ENCODE results near the gene DNAH8.

- TF ChIP-seq EZH2 (IDR thresholded peaks at IDR 0.05; ENCODE audit: borderline replicate concordance, low read length) (no peak), CTCF (conservative IDR thresholded peaks at IDR 0.05 in 1 of 2, IDR thresholded peaks at IDR 0.05 in 1 of 2; ENCODE audit: extremely low read depth in 1 of 2, insufficient read depth in 1 of 2, low read depth in 1 of 2, low read length in 2 of 2) (no peak)
These were observed 26.5 kb upstream of the DNAH8 start for GRCh38 chr6:38688579-38689087.
